Measurements from ENCODE around the gene OR7G2.
"Not testable (repeated sequence)": the region's sequence is repeated elsewhere in the genome, so short reads cannot be mapped to it uniquely, and the experiment has no call there.

Gene OR7G2

GRCh38 chr19:9073806-9074205, 33.5 kb downstream of the OR7G2 start:
- no peak for DNase-seq (ENCODE audit: low spot score)

GRCh38 chr19:9071720-9072119, 35.6 kb downstream of the OR7G2 start:
- DNase-seq (ENCODE audit: low spot score), result not testable (repeated sequence)

- peak; percentile 61 for DNase-seq (ENCODE audit: low spot score)
Measured at GRCh38 chr19:9070066-9070465, 37.2 kb downstream of the OR7G2 start.

- DNase-seq (ENCODE audit: low spot score), result no peak
Measured at GRCh38 chr19:9065457-9066014, 41.7 kb downstream of the OR7G2 start.

GRCh38 chr19:9061879-9062278, 45.4 kb downstream of the OR7G2 start:
- DNase-seq (ENCODE audit: low spot score), result no peak

- DNase-seq (ENCODE audit: low spot score), result no peak
Measured at GRCh38 chr19:9060564-9061340, 46.5 kb downstream of the OR7G2 start.

GRCh38 chr19:9058905-9059667, 48.2 kb downstream of the OR7G2 start:
- peak; percentile 39 for DNase-seq (ENCODE audit: low spot score)

GRCh38 chr19:9057505-9058258, 49.6 kb downstream of the OR7G2 start:
- DNase-seq (ENCODE audit: low spot score), result peak; percentile 11

GRCh38 chr19:9056131-9056530, 51.1 kb downstream of the OR7G2 start:
- DNase-seq (ENCODE audit: low spot score), result not testable (repeated sequence)

- DNase-seq (ENCODE audit: low spot score), result peak; percentile 22
Measured at GRCh38 chr19:9054765-9055164, 52.5 kb downstream of the OR7G2 start.

GRCh38 chr19:9054207-9054606, 53.1 kb downstream of the OR7G2 start:
- DNase-seq (ENCODE audit: low spot score), result no peak

- not testable (repeated sequence) for DNase-seq (ENCODE audit: low spot score)
Measured at GRCh38 chr19:9053674-9054073, 53.6 kb downstream of the OR7G2 start.

- peak; percentile 45 for DNase-seq (ENCODE audit: low spot score)
Measured at GRCh38 chr19:9052894-9053293, 54.4 kb downstream of the OR7G2 start.

Measured in kidney tubule cell (primary cell).